Sigmoid colon (tissue), 4 donors: ENCODE results near the gene ITGA2.

Source experiments
- CTCF ChIP-seq, 4 experiments: fragments of 450-650 bp in 3 of 4; fragments of 200-600 bp in 1 of 4; IDR thresholded peaks; one replicate each; pipeline ENCODE4 v1.5.1; 2016 to 2019; ENCODE audit warnings: antibody characterized with exemption in 4 of 4, mild to moderate bottlenecking in 3 of 4, moderate library complexity in 2 of 4
- POLR2AphosphoS5 ChIP-seq, 4 donors: sonication (generic); formaldehyde crosslinking; IDR thresholded peaks; one replicate each; pipeline ENCODE4 v1.6.1; 2017; ENCODE audit warnings: antibody characterized with exemption in 4 of 4

DNA sequence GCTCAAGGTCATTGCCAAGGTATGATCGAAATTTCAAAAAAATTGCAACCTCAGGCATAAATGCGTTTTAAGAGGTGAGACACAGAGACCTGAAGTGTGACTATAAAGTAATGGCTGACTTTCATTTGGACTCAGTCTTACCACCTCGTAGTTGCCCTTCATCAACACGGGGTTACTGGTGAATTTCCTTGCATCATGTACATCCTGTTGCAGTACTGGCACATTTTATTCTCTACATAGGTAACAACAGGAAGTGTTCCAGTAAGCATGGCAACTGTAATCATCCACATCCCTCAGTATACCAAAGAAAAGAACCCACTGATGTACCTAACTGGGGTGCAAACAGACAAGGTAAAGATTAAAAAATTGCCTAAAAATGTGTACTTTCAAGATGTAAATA lies 91.1 kb downstream of the ITGA2 start:
- TF ChIP-seq CTCF (IDR thresholded peaks at IDR 0.05) (no peak), POLR2AphosphoS5 (IDR thresholded peaks at IDR 0.05) (no peak)
